ENCODE measurements around the gene PKIG. TPM values are rescaled to one million over a fixed set of nuclear protein-coding genes. Genes with fewer than 3 reads are reported as not detected.

PKIG gene
- total and polyA plus RNA-seq, 12 donors = 43.9 to 225 (median 111) TPM

DNA sequence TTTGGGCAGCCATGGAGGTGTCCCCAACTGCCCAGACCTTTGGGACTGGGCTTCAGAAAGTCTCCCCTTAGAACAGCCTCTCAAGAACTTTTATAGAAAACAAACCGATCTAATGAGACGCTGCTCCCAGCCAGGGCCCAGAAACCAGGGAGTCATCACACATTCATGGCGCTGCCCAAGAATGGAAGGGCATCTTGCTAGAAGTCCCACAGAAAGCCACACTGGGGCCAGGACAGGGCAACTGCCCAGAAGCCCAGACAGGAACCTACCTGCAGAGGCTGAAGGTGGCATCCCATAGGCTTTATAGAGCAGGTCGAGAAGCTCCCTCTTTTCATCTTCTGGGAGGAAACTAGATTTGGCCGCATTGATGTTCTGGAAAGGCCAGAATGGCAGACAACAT lies 37.7 kb downstream of the PKIG start:
- no peak overlapping the region for H3K27ac ChIP-seq
- H3K4me1 ChIP-seq (replicated peaks in 1 of 2) = peaks cover 0 to 16% of the 10 kb centered on the region in 2 donors
- no peaks in the 10 kb centered on the region for H3K9me3 ChIP-seq (replicated peaks in 1 of 3)
- TF ChIP-seq CTCF (IDR thresholded peaks at IDR 0.05) = no peak
- no peak for TF ChIP-seq POLR2A (IDR thresholded peaks at IDR 0.05)
- DNase-seq = no peak
- H3K4me3 ChIP-seq = no peak overlapping the region
- peaks cover 0 to 42% of the 10 kb centered on the region in 2 donors for H3K36me3 ChIP-seq (replicated peaks in 1 of 2)
- intact Hi-C loops (cut with DNase I) = no loop called here
- H3K27me3 ChIP-seq = no peaks in the 10 kb centered on the region
- 93 to 98% (median 97%) methylated on average over 4 to 5 of the region's 5 CpGs for WGBS, 4 donors

DNA sequence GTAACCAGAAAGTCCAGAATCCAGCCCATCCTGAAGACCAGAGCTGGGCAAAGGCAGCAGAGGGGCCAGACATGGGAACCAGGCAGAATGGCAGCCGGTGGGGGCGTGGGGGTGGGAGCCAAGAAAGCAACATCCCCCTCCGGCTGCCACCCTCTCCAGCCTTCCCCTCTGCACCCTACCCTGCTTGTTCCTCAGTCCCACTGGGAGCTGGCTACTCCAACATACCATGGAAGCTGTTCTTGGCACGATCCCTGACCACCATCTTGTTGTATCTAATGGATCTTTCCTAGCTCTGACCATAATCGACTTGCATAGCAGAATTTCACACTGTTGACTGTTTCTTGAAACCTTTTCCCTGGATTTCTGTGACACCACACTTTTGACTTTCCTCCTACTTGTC lies 38.9 kb downstream of the PKIG start:
- no peak for DNase-seq
- H3K27me3 ChIP-seq = no peaks in the 10 kb centered on the region
- TF ChIP-seq POLR2A (IDR thresholded peaks at IDR 0.05) (no peak), CTCF (IDR thresholded peaks at IDR 0.05) (no peak)
- intact Hi-C loops (cut with DNase I) = no loop called here
- 84 to 100% (median 94%) methylated on average over 5 of the region's 5 CpGs for WGBS, 4 donors
- peaks cover 0 to 3% of the 10 kb centered on the region in 2 donors for H3K4me1 ChIP-seq (replicated peaks in 1 of 2)
- H3K9me3 ChIP-seq (replicated peaks in 1 of 3) = no peaks in the 10 kb centered on the region
- no peak overlapping the region for H3K27ac ChIP-seq
- H3K4me3 ChIP-seq = no peak overlapping the region
- peaks cover 0 to 29% of the 10 kb centered on the region in 2 donors for H3K36me3 ChIP-seq (replicated peaks in 1 of 2)

DNA sequence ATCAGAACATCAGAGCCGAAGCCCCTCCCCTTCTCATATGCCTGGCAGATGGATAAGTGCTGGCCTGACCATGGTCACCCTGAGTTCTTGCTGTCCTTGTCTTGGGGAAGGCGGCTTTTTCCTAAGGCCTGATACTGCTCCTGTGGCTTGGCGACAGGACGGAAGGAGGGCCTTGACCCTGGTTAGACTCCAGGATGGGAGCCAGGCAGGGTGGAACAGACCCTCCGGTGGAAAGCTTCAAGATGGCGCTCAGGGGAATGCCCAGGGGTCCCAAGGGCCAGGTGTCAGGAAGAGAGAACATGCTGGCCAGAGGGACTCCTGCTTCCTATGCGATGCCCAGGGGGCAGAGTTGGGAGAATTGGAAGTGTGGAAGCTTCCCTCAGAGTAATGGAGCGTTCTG lies 39.6 kb downstream of the PKIG start:
- Histone ChIP-seq H3K36me3 (replicated peaks in 1 of 2) (peaks cover 0 to 23% of the 10 kb centered on the region in 2 donors), H3K4me1 (replicated peaks in 1 of 2) (no peaks in the 10 kb centered on the region), H3K4me3 (no peak overlapping the region), H3K27me3 (no peaks in the 10 kb centered on the region), H3K9me3 (replicated peaks in 1 of 3) (no peaks in the 10 kb centered on the region), H3K27ac (no peak overlapping the region)
- intact Hi-C loops (cut with DNase I) = no loop called here
- TF ChIP-seq POLR2A (IDR thresholded peaks at IDR 0.05) (no peak), CTCF (IDR thresholded peaks at IDR 0.05) (no peak)
- 76 to 88% (median 83%) methylated on average over 4 to 8 of the region's 8 CpGs for WGBS, 4 donors
- DNase-seq = no peak

DNA sequence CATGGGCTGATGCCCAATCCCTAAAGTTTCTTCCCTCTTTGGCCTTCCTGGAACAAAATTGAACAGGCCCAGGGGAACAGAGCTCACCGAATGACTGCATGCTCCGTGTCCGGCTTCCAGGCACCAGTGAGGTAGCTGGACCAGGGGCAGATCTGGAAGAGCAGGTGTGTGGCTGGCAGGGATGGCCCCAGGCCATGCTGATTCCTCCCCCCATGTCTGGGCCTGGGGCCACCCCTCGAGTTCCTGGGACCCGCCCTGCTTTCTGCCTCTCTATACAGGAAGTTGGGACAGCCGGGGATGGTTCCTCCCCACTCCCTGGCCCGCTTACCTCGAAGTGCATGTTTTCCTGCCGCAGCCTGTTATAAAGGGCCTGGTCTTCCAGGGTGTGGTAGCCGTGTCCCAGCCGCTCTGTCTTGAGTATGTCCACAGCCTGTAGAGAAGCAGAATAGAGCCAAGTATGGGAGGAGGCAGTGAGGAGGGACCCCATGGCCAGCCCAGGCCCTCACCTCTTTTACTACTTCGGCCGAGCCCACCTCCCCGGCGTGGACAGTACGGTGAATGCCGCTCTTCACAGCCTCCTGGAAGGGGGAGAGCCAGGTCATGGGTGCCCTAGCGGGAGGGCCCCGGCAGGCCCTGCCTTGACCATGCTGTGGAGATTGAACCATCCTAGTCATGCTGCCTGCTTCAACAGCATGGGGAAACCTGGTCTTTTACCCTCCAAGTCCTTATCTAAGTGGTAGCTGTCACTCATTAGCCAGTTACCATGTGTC lies 40.3 kb downstream of the PKIG start:
- Histone ChIP-seq H3K4me1 (replicated peaks in 1 of 2) (no peaks in the 10 kb centered on the region), H3K36me3 (replicated peaks in 1 of 2) (peaks cover 0 to 17% of the 10 kb centered on the region in 2 donors), H3K4me3 (no peak overlapping the region), H3K9me3 (replicated peaks in 1 of 3) (no peaks in the 10 kb centered on the region), H3K27ac (no peak overlapping the region), H3K27me3 (no peaks in the 10 kb centered on the region)
- no peak for DNase-seq
- intact Hi-C loops (cut with DNase I) = no loop called here
- 93 to 100% (median 95%) methylated on average over 10 to 19 of the region's 19 CpGs for WGBS, 4 donors
- TF ChIP-seq CTCF (IDR thresholded peaks at IDR 0.05) = no peak
- no peak for TF ChIP-seq POLR2A (IDR thresholded peaks at IDR 0.05)

All from adrenal gland (tissue), 12 donors.